SU-DHL-6 (cell line): Measurements from ENCODE around the gene SEMA4A.

ENCODE experiments used
- H2AFZ ChIP-seq: fragments of 200-600 bp; sonication (generic); 2 replicates; pipeline ENCODE4 v1.6.1; 2014; ENCODE audit warnings: low read depth, mild to moderate bottlenecking, moderate library complexity, mixed read lengths, antibody characterized with exemption, low read length; ENCODE audit not compliant: severe bottlenecking
- H3F3A ChIP-seq: fragments of 200-600 bp; shearing (Covaris generic); 2 replicates; pipeline ENCODE4 v1.6.0; 2016; ENCODE audit warnings: antibody characterized with exemption, mild to moderate bottlenecking; ENCODE audit not compliant: insufficient read depth
- H3K27ac ChIP-seq: fragments of 200-600 bp; sonication (generic); 2 replicates; pipeline ENCODE4 v1.5.1; 2016; ENCODE audit warnings: low read depth, mild to moderate bottlenecking, low read length, moderate library complexity, mixed read lengths
- H3K27me3 ChIP-seq: fragments of 200-600 bp; sonication (generic), shearing (Covaris generic); 2 replicates; pipeline ENCODE4 v1.6.0; 2014; ENCODE audit warnings: mild to moderate bottlenecking, low read length
- H3K36me3 ChIP-seq: fragments of 200-600 bp; sonication (generic); 2 replicates; pipeline ENCODE4 v1.6.1; 2014; ENCODE audit warnings: mild to moderate bottlenecking, low read length, mixed read lengths
- H3K4me2 ChIP-seq: fragments of 300-600, 200-600 bp; shearing (Covaris generic), sonication (generic); 2 replicates; pipeline ENCODE4 v1.6.0; 2014; ENCODE audit warnings: low read length, low read depth, mild to moderate bottlenecking; ENCODE audit not compliant: poor library complexity, severe bottlenecking
- H3K4me3 ChIP-seq: fragments of 200-600 bp; sonication (generic); 2 replicates; pipeline ENCODE4 v1.5.1; 2014; ENCODE audit warnings: antibody characterized with exemption, low read length, mild to moderate bottlenecking, mixed read lengths; ENCODE audit not compliant: insufficient read depth, poor library complexity, severe bottlenecking
- H3K79me2 ChIP-seq: fragments of 200-600 bp; sonication (generic); 2 replicates; pipeline ENCODE4 v1.6.1; 2014; ENCODE audit warnings: mild to moderate bottlenecking, low read length, moderate library complexity; ENCODE audit not compliant: insufficient read depth
- H3K9ac ChIP-seq: fragments of 200-600 bp; sonication (generic); 2 replicates; pipeline ENCODE4 v1.7.0; 2014; ENCODE audit warnings: mild to moderate bottlenecking, low read length
- H3K9me2 ChIP-seq: fragments of 200-600 bp; sonication (generic); replicated peaks from 2 replicates; pipeline ENCODE4 v1.6.1; 2014; ENCODE audit warnings: low read length; ENCODE audit not compliant: insufficient read depth
- H3K9me3 ChIP-seq: fragments of 200-600 bp; sonication (generic); 2 replicates; pipeline ENCODE4 v1.6.1; 2014; ENCODE audit warnings: low read length, mixed read lengths; ENCODE audit not compliant: insufficient read depth
- H4K20me1 ChIP-seq: fragments of 200-600 bp; sonication (generic); 2 replicates; pipeline ENCODE4 v1.6.1; 2014; ENCODE audit warnings: low read depth, mild to moderate bottlenecking, antibody characterized with exemption, low read length, moderate library complexity, mixed read lengths
- CTCF ChIP-seq: fragments of 200-600 bp; sonication (generic); IDR thresholded peaks from one replicate; pipeline ENCODE4 v1.5.1; 2017; ENCODE audit warnings: antibody characterized with exemption, mild to moderate bottlenecking, low read length, moderate library complexity; ENCODE audit not compliant: insufficient read depth, poor library complexity, severe bottlenecking
- EZH2phosphoT487 ChIP-seq: fragments of 200-600 bp; sonication (generic), shearing (Covaris generic); conservative IDR thresholded peaks from 2 replicates; pipeline ENCODE4 v1.6.1; 2018; ENCODE audit warnings: mild to moderate bottlenecking, antibody characterized with exemption, low read length, moderate library complexity, mixed read lengths

The SEMA4A gene

GRCh38 chr1:156144742-156145141, 8.6 kb upstream of the SEMA4A start:
- H3K36me3 ChIP-seq, result no peaks in the 10 kb centered on the region
- peaks cover 30% of the 10 kb centered on the region for H3F3A ChIP-seq

GRCh38 chr1:156145650-156146019, 7.8 kb upstream of the SEMA4A start:
- Histone ChIP-seq H3K4me3 (no peak overlapping the region), H3K9me2 (no peaks in the 10 kb centered on the region), H4K20me1 (no peaks in the 10 kb centered on the region), H2AFZ (no peak overlapping the region), H3K27me3 (no peaks in the 10 kb centered on the region), H3K4me2 (peak overlapping the region; percentile 98), H3K9ac (no peak overlapping the region), H3F3A (peaks cover 39% of the 10 kb centered on the region), H3K79me2 (no peaks in the 10 kb centered on the region; the same call in 1 of the 2 replicates), H3K36me3 (no peaks in the 10 kb centered on the region), H3K9me3 (no peaks in the 10 kb centered on the region), H3K27ac (no peak overlapping the region)
- no peak for TF ChIP-seq CTCF
- TF ChIP-seq EZH2phosphoT487, result no peak

More at GRCh38 chr1:156144742-156145141, 8.6 kb upstream of the SEMA4A start:
- no peak overlapping the region for H3K4me2 ChIP-seq
- H3K9ac ChIP-seq, result no peak overlapping the region
- no peaks in the 10 kb centered on the region for H3K9me3 ChIP-seq
- no peaks in the 10 kb centered on the region for H3K9me2 ChIP-seq
- H3K27ac ChIP-seq, result no peak overlapping the region
- H3K27me3 ChIP-seq, result no peaks in the 10 kb centered on the region
- no peaks in the 10 kb centered on the region for H4K20me1 ChIP-seq
- H2AFZ ChIP-seq, result no peak overlapping the region
- no peaks in the 10 kb centered on the region for H3K79me2 ChIP-seq
- no peak overlapping the region for H3K4me3 ChIP-seq
- TF ChIP-seq CTCF (no peak), EZH2phosphoT487 (no peak)

- H3F3A ChIP-seq, result peaks cover 44% of the 10 kb centered on the region
- H3K27me3 ChIP-seq, result no peaks in the 10 kb centered on the region
- TF ChIP-seq CTCF (peak; percentile 60), EZH2phosphoT487 (no peak)
- no peaks in the 10 kb centered on the region; the same call in 1 of the 2 replicates for H3K79me2 ChIP-seq
- H3K9me3 ChIP-seq, result no peaks in the 10 kb centered on the region
- H3K9me2 ChIP-seq, result no peaks in the 10 kb centered on the region
- H3K9ac ChIP-seq, result peak overlapping the region; percentile 67
- H3K4me3 ChIP-seq, result no peak overlapping the region
- no peaks in the 10 kb centered on the region for H3K36me3 ChIP-seq
- H4K20me1 ChIP-seq, result no peaks in the 10 kb centered on the region
- H2AFZ ChIP-seq, result peak overlapping the region; percentile 65
- H3K4me2 ChIP-seq, result peak overlapping the region; percentile 98
- peak overlapping the region; percentile 94 for H3K27ac ChIP-seq
Observed at GRCh38 chr1:156146020-156146768, 7.2 kb upstream of the SEMA4A start.
